22Rv1 (cell line): ENCODE measurements around the gene TBC1D2B.

Experiments
- H3K27ac ChIP-seq: fragments of 450-650 bp; 2 replicates; pipeline ENCODE4 v1.5.1; 2017
- CTCF ChIP-seq: fragments of 450-650 bp; IDR thresholded peaks from 2 replicates; pipeline ENCODE4 v1.5.1; 2017; ENCODE audit warnings: mild to moderate bottlenecking
- ZFX ChIP-seq: fragments of 450-650 bp; IDR thresholded peaks from 2 replicates; pipeline ENCODE4 v1.6.1; 2017; ENCODE audit warnings: antibody characterized with exemption, borderline replicate concordance

Gene TBC1D2B

GRCh38 chr15:78050826-78051225, 26.7 kb downstream of the TBC1D2B start:
- H3K27ac ChIP-seq, result no peak overlapping the region
- no peak for TF ChIP-seq CTCF
- no peak for TF ChIP-seq ZFX

- H3K27ac ChIP-seq, result no peak overlapping the region
Observed at GRCh38 chr15:78050441-78050809, 27.1 kb downstream of the TBC1D2B start.

DNA sequence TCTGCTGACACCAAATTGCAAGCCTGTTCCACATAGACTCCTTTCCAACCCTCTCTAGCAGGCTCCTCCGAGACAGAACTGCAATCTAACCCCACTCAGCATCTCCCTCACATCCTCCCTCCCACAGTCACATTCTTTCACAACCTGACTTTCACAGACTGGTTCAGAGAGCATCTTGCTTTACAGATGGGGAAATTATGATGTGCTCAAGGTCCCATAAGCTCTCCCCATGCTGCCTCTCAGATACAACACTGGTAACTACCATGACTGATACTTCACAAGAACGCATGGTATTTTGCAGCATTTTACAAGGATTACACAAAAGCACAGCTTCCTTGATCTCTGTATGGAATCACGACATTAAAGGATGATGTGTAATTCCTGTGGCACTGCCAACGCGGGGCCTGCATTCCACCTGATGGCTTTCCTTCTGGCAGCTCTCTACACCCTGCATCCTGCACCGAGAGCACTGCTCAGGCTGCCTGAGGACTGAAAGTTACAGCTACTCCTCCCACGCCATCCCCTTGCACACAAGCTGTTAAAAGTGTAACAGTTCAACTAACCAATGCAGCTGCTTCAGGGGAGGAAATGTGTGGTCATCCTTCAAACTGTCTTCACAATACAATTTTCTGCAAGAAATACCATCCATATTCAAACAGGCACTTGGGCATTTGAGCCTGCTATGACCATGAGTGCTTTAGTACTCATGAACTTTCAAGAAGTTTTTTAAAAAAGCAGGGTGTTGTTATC, 27.6 kb downstream of the TBC1D2B start:
- no peak overlapping the region for H3K27ac ChIP-seq
- TF ChIP-seq CTCF (no peak), ZFX (no peak)

More at GRCh38 chr15:78050441-78050809, 27.1 kb downstream of the TBC1D2B start:
- TF ChIP-seq CTCF (no peak), ZFX (no peak)

GRCh38 chr15:78048628-78048920, 28.9 kb downstream of the TBC1D2B start:
- TF ChIP-seq ZFX, result no peak
- no peak for TF ChIP-seq CTCF
- H3K27ac ChIP-seq, result no peak overlapping the region

DNA sequence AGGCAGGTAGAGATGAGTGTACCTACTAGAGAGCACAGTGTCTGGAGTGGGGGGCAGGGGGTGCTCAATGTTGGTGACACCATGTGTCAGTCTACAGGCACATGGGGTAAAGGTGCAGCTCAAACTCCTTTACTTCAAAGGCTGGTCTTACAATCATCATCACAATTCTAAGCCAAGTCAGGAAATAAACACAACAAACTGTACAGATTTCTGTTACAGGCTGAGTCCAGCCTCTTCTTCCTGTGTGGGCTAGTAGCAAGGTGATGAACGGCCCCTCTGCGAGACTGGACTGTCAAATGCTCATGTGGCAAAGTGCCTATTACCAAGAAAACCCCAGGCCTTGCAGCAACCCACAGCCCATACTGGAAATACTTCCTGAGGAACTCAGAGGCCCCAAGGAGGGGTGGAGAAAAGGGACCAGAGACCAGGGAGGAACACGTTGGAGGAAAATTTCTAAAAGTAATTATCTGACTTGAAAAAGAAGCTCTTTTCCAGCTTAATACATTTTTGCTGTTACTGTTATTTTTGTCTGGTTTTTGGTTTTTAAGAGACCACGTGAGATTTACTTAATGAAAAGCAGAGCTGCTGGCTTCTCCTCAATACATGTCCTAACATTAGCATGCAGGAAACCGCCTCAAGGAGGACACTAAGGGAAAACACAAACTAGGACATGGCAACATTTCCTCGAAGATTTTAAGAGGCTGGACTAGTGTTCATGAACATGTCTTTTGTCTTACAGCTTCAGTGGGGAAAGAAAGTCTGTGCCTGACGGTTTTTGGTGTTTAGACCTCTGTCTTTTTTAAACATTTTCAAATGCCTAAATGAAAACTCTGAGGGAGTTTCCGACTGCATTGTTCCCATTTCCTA, 29.5 kb downstream of the TBC1D2B start:
- no peak for TF ChIP-seq ZFX
- TF ChIP-seq CTCF, result no peak
- no peak overlapping the region for H3K27ac ChIP-seq

- no peak overlapping the region for H3K27ac ChIP-seq
- TF ChIP-seq CTCF (no peak), ZFX (no peak)
Observed at GRCh38 chr15:78046796-78047341, 30.6 kb downstream of the TBC1D2B start.

GRCh38 chr15:78045189-78045588, 32.3 kb downstream of the TBC1D2B start:
- H3K27ac ChIP-seq, result no peak overlapping the region
- TF ChIP-seq CTCF (no peak), ZFX (no peak)
